DMS79 (cell line): Measurements from ENCODE around the gene MSANTD7.
"Not testable (repeated sequence)": the region's sequence is repeated elsewhere in the genome, so short reads cannot be mapped to it uniquely, and the experiment has no call there.

Experiments
- DNase-seq: peaks from one replicate; lab custom pipeline; 2025; lab: John Stamatoyannopoulos, UW

Gene MSANTD7

DNA sequence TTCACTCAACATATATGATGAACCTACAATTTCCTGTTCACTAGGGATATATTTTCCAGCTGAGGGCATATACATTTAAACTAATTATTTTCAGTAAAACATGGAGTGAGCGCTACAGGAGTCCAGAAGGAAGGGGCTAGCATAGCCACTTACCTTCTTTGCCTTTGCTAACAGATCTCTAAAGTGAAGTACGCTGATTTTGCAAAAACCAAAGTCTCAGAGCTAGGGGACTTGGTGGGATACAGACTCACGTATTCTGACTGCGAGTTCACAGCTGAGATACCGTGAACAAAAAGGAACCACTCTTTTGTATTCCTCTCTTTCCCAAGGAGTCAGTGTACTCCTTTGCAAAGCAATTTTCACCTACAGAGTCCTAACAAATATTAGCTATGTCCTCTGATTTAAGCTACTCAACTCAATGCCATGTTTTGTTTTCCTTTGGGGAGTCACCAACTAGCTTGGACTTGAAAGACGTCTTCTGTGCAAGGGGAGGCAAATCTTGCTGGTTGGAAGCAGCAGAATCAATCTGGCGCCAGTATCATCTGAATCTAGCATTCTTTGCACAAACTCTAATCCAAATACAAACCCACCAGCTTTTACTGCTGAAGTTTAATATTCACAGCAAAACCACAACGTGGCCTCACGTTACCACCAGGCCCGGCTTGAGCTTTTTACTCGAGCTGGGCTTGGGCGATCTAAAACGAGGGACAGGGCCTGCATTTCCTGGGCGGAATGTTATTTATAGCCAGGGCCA, 926 bp upstream of the MSANTD7 start:
- no peak for DNase-seq

DNA sequence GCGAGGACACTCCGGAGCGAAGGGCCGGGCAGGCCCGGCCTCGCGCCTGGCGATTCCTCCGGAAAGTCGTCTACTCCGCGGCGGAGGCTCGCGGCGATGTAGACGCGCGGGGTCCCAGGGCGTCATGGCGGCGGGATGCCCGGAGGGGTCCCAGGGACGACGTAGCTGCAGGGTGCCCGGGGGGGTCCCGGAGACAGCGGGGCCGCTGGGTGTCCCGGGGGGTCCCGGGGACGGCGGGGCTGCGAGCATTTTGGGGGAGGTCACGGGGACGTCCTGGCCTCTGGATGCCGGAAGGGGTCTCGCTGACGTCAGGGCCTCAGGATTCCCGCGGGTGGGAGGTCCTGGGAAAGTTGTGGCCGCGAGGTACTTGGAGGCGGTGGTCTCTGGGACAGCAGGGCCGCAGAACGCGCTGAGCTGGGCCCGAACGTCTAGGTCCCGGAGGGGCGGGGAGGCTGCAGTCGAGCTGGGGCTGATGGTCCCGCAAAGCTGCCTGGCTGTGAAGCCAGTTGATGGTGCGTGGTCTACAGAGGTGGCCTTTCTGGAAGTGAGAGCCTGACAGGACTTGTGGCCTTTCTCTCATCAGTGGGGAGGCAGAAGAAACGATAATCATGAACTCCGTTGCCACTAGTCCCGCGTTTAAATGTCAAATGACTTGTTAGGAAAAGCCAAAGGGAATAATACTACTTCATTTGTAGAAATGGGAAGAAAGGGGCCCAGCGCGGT, 637 bp downstream of the MSANTD7 start:
- no peak for DNase-seq

- DNase-seq = no peak
Observed at GRCh38 chr10:14839305-14839695, 1.2 kb downstream of the MSANTD7 start.

DNA sequence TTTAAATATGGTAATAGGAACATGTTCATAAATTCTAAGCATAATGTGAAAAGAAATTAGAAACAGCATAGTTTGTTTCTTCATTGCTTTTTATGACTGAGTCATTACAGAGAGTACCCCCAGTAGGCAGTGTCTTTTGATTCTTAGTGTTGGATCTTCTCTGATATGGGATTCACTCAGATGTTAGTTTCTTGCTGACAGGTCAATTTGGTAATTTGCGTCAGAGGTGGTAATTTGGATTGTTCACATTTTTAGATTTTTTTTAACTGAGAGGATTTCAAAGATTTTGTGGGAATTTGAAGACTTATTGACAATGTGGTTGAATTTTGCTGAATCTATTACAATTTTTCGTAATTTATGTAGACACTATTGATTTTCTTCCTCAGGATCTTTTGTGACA, 2.1 kb downstream of the MSANTD7 start:
- no peak for DNase-seq

DNA sequence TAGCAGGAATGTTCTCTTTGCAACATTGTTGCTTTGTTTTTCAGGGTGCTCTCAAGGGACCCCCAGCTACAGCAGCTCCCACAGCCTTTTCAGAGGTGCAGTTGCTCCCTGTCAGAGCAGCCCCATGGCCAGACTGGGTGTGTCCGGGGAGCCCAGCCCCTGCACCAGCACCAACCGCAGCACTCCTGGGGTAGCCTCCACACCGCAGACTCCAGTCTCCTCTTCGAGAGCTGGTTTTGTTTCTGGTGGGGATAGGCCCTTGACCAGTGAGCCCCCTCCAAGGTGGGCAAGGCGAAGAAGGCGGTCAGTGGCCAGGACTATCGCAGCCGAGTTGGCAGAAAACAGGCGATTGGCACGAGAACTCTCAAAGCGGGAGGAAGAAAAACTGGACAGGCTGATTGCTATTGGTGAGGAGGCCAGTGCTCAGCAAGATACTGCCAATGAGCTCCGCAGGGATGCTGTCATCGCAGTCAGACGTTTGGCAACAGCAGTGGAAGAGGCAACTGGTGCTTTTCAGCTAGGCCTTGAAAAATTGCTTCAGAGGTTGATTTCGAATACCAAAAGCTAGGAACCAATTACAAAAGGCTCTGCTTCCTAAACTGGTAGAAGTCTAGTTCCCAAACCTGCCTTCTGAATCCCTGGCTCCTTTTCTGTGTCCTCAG, 5.4 kb downstream of the MSANTD7 start:
- DNase-seq = no peak

DNA sequence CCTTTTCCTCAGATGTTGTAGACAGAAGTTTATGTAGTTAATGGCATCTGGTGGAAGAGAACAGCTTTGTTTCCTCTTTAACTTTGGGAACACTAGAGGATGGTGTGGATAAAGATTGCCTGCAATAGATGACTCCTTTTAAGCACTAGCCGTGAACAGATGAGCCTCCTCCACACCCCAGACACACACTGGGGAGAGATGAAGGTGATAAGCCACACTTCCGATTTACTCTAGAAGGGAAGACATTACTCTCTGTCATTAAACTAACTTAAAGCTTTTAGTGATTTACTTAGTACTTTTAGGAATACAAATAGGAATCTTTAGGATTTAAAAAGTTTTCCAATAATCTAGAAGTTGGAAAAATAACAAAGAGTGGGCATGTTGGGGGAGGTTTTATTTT, 6.8 kb downstream of the MSANTD7 start:
- no peak for DNase-seq

GRCh38 chr10:14852236-14852635, 14.1 kb downstream of the MSANTD7 start:
- DNase-seq = no peak

- DNase-seq = no peak
Observed at GRCh38 chr10:14855453-14855852, 17.3 kb downstream of the MSANTD7 start.

DNA sequence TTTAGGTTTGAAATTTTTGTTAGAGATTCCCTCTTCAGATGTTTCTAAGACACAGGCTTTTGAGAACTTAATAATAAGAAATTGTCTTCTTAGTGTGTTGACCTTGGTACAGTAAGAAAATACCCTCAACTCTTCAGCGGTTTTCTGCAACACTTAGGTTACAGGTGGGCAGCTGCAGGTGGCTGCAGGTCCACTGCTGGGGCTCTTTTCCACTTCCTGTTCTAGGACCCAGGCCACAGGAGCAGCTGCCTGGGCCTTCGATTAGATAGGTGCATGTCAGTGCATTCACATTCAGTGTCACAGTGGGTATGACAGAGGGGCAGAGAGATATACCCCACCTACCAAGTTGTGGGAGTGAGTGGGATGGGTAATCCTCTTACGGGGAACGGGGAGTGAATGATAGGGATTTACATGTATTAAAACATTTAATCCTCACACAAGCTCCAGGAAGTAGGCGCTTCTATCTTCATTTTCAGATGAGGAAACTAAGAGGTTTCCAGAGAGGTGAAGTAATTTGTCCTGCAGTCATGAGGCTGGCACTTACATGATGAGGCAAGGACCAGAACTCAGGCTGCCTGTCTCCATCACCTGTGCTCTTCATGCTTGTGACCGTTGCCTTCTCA, 20.3 kb downstream of the MSANTD7 start:
- DNase-seq = no peak

DNA sequence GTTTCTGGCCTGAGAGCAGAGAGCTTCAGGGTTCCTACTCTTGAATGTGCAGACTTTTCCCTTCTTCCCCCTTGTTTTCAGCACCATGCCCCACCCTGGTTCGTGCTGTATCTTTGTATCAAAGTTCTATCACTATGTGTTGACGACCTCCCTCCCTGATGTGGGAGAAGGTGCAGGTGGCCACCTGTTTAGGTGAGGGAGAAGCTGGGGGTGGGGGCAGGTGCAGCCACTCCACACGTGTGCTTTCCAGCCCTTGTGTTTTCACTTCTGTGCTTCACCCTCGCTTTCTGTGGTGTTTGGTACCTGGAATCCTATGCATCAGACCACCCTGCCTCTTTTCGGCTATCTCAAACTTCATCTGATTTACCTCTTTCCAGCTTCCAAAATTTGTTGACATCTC, 20.9 kb downstream of the MSANTD7 start:
- DNase-seq = no peak

- DNase-seq = no peak
Observed at GRCh38 chr10:14859775-14860174, 21.7 kb downstream of the MSANTD7 start.

DNA sequence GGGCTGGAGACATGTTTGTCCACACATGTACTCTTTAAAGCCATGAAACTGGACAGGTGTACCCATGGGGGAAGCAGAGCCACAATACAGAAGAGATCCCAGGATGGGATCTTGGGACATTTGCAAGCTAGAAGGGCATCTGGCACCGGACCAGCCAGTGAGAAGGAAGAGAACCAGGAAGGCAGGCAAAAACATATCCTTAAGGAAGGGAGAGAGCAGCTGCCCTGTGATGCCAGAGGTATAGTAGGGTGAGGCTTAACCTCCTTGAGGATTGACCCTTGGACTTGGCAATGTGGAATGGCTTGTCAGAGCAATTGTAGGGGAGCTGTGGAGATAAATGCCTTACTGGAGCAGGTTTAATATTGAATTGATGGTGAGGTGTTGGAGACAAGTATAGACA, 22.7 kb downstream of the MSANTD7 start:
- no peak for DNase-seq

- not testable (repeated sequence) for DNase-seq
Observed at GRCh38 chr10:14864466-14864865, 26.4 kb downstream of the MSANTD7 start.

GRCh38 chr10:14864871-14865270, 26.8 kb downstream of the MSANTD7 start:
- DNase-seq = not testable (repeated sequence)

DNA sequence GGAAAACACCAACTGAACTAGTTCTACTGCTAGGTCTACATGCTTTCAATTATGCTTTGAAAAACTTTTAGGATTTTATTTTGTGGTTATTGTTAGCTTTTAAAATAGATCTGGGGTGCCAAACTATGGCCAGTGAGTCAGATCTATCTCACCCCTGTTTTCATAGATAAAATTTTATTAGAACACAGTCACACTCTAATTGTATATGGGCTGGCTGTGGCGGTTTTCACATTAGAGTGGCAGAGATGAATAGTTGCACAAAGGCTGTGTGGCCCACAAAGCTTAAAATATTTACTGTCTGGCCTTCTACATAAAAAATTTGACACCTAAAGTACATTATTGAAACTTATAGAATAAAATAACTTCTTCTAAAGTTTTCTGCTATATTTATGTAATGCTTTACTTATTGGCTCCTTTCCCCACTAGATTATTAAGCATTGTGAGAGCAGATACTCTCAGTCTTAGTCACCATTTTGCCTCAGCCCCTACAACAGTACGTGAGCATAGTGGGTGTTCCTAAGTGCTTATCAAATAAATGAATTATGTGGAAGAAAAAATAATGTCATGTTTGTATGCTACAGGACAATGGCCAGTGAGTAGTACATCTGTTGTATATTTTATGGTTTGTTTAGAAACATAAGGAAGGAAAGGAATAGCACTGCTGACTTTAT, 35.1 kb downstream of the MSANTD7 start:
- no peak for DNase-seq

DNA sequence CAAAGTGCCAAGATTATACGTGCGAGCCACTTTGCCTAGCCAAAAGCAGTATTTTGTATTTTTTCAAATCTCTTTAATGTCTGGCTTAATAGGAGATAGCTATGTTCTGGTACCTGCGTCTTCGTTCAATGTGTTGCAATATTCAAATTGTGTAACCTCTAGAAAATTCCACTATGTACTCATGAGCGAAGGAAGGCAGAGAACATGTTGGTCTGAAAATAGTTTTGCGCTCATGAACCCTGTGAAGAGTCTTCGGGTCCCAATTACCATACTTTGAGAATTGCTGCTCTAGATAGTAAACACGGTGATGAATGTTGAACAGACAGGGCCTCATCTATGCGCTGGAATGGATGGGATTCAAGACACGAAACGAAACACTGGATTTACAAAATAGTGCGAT, 37.8 kb downstream of the MSANTD7 start:
- no peak for DNase-seq

DNA sequence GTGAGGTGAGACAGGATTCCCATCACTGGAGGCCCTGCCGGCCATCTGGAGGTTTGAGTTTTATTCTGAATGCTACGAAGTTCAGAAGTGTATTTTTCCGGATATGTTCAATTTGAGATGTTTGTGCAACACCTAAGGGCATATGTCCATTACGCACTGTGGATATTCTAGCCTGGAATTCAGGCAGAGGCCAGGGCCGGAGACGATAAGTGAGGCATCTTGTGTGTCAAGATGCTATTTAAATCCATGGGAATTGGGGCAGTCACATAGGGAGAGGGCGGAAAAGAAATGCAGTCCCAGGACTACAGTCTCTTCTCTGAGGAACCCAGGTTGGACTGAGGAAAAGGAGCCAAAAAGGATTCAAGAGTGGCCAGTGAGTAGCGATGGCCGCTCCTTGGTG, 38.7 kb downstream of the MSANTD7 start:
- DNase-seq = no peak

GRCh38 chr10:14878266-14879123, 40.4 kb downstream of the MSANTD7 start, which contains the start of gene SUV39H2:
SUV39H2 (plus strand) TSS chr10:14878866; CDS start chr10:14878889, 23 bp downstream.
- peak; percentile 57 for DNase-seq

DNA sequence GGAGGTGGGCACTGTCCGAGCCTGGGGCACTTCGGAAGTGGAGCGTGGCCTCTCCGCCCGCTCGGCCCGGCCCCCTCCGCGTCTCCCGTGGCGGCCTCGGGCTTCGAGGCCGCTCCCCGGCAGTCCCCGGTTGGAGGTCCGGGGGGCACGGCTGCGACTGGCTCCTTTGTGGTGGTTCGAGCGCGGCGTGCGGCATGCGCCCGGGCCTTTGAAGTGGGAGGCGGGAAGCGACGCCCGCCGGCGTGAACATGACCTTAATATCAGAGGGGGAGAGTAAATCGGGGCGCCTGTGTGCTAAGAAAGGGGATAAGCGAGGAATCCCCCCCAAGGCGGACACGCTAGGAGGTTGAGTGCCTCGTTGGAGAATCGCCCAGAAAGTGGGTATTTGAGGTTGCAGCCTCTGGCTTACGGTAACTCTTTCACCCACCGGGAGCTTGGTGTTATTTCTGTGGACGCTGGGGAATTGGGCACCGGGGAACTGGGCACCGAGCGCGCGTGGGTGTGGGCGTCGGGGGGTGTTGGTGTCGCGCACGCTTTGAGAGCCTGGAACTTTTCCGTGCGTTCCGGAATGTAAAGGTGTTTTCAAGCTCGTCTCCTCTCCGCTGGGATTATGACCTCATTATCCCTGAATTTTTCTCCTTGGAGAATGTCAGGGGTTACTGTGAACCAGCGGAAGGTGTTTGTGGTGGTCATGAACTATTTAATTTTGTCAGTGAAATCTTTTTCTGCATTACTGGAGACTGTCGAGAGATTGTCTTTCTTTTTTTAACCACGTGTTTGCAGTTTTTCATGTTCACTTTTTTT, 41.2 kb downstream of the MSANTD7 start:
- no peak for DNase-seq

GRCh38 chr10:14879928-14880193, 41.8 kb downstream of the MSANTD7 start:
- DNase-seq = no peak
